Activated T-helper 2 cell treated with anti-CD3 and anti-CD28 coated beads, Interferon-gamma antibody, Interleukin-2, Interleukin-4, amounts not matched to agents 10 μg/mL and 5 μg/mL and 100 μg/mL, durations not matched to agents 14 hours and 24 hours and 36 hours (primary cell): ENCODE results near the gene C11orf91. TPM values are rescaled to one million over a fixed set of nuclear protein-coding genes. Genes with fewer than 3 reads are reported as not detected.

Source experiments
- total RNA-seq: library from RNA; stranded (reverse); gene quantifications from 2 replicates; pipeline ENCODE4 v1.2.3, GENCODE V29; 2022

C11orf91 gene
- total RNA-seq, 1 donor from 2014 or later = not detected

Other genes with a start within 250 kb of the C11orf91 start
- gene CD59, start 35.6 kb upstream of the C11orf91 start, total RNA-seq = 165 and 173 TPM in 2 replicates
- 13.9 TPM in 2 replicates for gene FBXO3, start 73.7 kb upstream of the C11orf91 start, total RNA-seq
- gene LMO2, start 191.2 kb upstream of the C11orf91 start, total RNA-seq = not detected in 2 replicates